GM21723 (cell line): ENCODE measurements around the gene CCL22.

Experiments
- ATAC-seq: cut with Tn5 transposase; IDR thresholded peaks from one replicate; pipeline ENCODE4 v1.9.1; 2021; ENCODE audit warnings: mild to moderate bottlenecking, moderate library complexity; ENCODE audit not compliant: unreplicated experiment

CCL22 gene

DNA sequence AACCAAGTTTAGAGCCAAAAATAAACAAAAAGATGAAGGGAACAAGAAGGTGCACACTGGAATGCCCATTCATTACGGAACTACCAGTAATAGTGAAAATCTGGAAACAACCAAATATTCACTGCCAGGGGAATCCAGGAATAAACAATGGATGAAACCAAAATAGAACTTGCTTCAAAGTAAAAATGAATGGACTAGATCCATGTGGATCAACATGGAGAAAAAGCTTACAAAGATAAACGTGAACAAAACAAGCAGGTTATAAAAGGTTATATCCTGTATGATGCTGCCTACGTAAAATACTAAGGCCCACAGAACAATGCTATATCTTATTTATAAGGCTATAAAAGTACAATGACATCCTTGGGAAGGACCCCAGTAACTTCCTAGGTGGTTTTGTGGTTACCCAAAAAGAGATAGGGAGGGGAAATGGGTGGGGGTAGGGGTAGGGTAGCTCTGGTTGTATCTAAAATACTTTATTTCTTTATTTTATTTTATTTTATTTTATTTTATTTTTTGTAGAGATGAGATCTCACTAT is 12.8 kb upstream of the CCL22 start:
- ATAC-seq: no peak

GRCh38 chr16:57347858-57348257 is 10.7 kb upstream of the CCL22 start:
- ATAC-seq: no peak

- no peak for ATAC-seq
These were observed 10.3 kb upstream of the CCL22 start for GRCh38 chr16:57348327-57348726.

- ATAC-seq: peak; percentile 91
These were observed 9.2 kb upstream of the CCL22 start for GRCh38 chr16:57349212-57350031.

GRCh38 chr16:57352636-57353047 is 5.9 kb upstream of the CCL22 start:
- no peak for ATAC-seq

DNA sequence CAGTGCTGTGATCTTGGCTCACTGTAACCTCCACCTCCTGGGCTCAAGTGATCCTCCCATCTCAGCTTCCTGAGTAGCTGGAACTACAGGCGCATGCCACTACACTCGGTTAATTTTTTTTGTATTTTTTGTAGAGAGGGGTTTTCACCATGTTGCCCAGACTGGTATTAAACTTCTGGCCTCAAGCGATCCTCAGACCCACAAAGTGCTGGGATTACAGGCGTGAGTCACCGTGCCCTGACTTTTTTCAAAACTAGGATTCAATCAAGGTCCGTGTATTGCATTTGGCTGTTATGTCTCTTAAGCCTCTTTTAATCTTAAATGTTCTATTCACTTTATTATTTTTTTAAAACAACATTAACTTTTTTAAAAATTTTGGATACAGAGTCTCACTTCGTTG is 4.3 kb upstream of the CCL22 start:
- no peak for ATAC-seq

GRCh38 chr16:57355898-57356414 is 2.6 kb upstream of the CCL22 start:
- no peak for ATAC-seq

- ATAC-seq: no peak
These were observed 2.0 kb upstream of the CCL22 start for GRCh38 chr16:57356547-57356946.

- no peak for ATAC-seq
These were observed 1.1 kb upstream of the CCL22 start for GRCh38 chr16:57357330-57358085.

DNA sequence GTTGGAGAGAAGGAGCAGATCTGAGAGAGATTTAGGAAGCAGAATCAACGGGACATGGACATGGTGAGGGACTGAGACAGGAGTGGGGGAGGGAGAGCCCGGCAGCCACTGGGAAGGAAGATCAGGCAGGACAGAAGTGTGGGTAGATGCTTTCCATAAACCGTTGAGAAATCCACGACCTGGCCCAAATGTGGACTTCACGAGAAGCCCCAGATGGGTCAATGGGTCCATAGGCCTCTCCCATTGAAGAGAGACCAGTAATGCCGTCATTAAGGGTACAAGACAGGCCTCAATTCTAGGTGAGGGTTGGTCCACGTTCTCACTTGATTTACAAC is 530 bp upstream of the CCL22 start:
- ATAC-seq: no peak

GRCh38 chr16:57360321-57360935 is 1.8 kb downstream of the CCL22 start:
- ATAC-seq: no peak

DNA sequence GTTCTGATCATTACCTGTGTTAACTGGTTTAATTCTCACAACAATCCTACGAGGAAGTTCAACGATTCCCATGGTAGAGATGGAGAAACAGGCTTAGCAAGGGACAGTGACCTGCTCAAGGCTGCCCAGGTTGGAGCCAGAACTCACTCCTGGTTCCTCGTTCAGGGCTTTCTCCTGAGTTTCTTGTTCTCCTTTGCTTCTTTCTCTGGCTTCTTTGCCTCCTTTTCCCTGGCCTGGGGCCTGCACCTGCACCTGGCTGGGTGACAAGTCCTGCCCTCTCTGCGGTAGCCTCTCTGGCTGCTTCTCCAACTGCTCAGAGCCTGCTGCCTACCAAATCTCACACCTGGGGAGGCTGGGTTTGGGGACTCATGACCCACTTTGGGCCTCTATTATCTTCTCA is 2.8 kb downstream of the CCL22 start:
- ATAC-seq: no peak

DNA sequence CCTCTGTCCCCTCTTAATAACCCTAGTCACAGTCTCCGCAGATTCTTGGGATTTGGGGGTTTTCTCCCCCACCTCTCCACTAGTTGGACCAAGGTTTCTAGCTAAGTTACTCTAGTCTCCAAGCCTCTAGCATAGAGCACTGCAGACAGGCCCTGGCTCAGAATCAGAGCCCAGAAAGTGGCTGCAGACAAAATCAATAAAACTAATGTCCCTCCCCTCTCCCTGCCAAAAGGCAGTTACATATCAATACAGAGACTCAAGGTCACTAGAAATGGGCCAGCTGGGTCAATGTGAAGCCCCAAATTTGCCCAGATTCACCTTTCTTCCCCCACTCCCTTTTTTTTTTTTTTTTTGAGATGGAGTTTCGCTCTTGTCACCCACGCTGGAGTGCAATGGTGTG is 5.6 kb downstream of the CCL22 start:
- ATAC-seq: no peak

DNA sequence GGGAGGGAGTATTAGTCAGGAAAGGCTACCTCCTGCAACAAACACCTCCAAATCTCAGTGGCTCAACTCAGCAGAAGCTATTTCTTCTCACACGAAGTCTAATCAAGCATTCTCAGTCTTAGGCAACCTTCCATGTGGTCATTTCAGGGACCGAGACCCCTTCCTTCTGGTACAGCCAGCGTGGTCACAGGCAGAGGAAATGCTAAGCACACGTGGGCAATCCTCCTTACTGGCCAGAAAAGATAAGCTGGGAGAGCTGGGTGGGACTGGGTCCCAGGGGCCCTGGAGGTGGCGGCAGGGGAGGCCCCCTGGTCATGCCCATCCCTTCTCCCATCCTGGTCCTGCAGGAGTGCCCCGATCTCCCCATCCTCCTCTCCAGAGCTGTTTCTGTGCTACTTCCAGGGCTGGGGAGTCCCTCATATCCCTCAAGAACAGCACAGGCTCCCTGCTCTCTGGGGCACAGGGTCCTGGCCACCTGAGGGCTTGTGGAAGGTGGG is 8.0 kb downstream of the CCL22 start:
- ATAC-seq: no peak

DNA sequence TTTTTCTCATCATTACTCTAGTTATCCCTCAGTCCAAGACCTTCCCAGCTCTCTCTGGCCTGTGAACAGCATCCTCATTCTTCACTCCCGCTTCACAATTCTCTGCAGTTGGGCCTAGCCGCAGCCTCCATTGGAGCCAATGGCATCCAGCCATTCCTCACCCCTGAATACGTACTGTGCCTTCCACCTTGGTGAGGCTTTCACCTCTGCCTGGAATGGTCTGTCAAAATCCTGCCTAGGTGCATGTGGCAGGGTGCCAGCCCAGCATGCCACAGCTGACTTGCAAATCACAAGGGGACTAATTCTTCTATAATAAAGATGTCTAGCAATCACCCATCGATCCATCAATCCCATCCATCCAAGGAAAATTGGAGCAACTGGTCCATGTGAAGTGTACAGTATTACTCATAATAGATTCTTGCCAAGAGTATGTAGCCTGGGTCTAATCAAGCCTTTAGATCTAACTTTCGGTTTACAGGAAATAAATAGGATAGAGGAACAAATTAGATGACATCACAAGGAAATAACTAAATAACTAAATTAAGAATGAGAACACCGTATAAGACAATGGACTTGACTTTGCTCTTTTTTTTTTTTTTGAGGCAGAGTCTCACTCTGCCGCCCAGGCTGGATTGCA is 8.7 kb downstream of the CCL22 start:
- ATAC-seq: no peak

DNA sequence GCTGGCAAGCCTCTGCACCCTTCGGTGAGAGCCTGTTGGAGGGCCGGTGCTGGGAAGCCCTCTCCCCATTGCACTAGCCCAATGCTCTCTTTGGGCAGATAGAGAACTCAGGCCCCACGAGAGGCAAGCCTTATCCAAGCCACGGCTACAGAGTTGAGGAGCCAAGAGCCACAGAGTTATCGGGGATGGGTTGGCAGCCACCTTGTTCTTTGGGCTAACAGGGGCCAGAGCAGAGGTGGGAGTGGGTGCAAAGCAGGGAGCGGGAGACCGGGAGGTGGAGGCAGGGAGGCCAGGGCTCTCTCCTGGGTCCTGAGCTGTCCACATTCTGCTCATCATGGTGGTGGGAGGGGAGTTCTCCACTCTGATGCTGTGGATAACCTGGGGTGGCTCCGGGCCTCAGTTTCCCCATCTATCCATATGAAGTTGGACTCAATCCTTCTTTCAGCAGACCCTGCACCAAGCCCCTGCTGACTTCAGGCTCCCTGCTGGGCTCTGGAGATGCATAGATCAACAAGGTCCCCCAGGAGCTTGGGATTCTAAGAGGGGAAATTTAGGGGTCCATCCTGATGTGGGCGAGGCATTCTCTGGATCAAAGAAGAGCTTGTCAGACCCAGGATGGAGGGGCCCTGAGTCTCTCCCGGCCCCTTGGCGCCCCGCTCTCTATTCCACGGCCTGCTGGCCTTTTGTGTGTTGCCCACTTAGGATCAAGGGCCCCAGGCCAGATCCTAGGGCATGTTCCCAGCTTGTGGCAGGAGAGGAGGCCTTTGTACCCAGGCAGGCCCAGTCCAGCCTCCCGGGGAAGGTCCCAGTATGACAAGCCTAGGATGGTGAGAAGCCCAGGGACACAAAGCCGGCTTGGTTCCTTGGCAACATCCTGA is 13.2 kb downstream of the CCL22 start:
- ATAC-seq: no peak

- ATAC-seq: no peak
These were observed 14.0 kb downstream of the CCL22 start, which contains the start of gene CX3CL1 for GRCh38 chr16:57372372-57373116. Gene CX3CL1, plus strand, starts transcription at chr16:57372490. Its CDS starts 79 bp downstream, at chr16:57372569.

- no peak for ATAC-seq
These were observed 14.7 kb downstream of the CCL22 start for GRCh38 chr16:57373117-57373947.
